GM23248 (cell line): ENCODE measurements around the gene NFIC. TPM values are rescaled to one million over a fixed set of nuclear protein-coding genes. Genes with fewer than 3 reads are reported as not detected.
"Not testable (repeated sequence)": the region's sequence is repeated elsewhere in the genome, so short reads cannot be mapped to it uniquely, and the experiment has no call there.

Source experiments
- DNase-seq: peaks from one replicate; pipeline ENCODE4 v3.0.0-alpha.2; 2015
- H2AFZ ChIP-seq: fragments of 200-600 bp; sonication (generic); 2 replicates; pipeline ENCODE4 v1.6.1; 2016; ENCODE audit warnings: antibody characterized with exemption
- H3F3A ChIP-seq: fragments of 200-600 bp; sonication (generic); 2 replicates; pipeline ENCODE4 v1.6.1; 2016; ENCODE audit warnings: mild to moderate bottlenecking, antibody characterized with exemption, mixed run types; ENCODE audit not compliant: insufficient read depth
- H3K27ac ChIP-seq: fragments of 200-600 bp; sonication (generic); 2 replicates; pipeline ENCODE4 v1.5.1; 2016; ENCODE audit warnings: mild to moderate bottlenecking
- H3K27me3 ChIP-seq: fragments of 200-600 bp; sonication (generic); replicated peaks from 2 replicates; pipeline ENCODE4 v1.6.1; 2016; ENCODE audit warnings: mild to moderate bottlenecking; ENCODE audit not compliant: insufficient read depth
- H3K36me3 ChIP-seq: fragments of 200-600 bp; sonication (generic); 2 replicates; pipeline ENCODE4 v1.6.1; 2016; ENCODE audit warnings: low read depth, mild to moderate bottlenecking
- H3K4me1 ChIP-seq: fragments of 200-600 bp; sonication (generic); 2 replicates; pipeline ENCODE4 v1.6.1; 2016; ENCODE audit warnings: mild to moderate bottlenecking; ENCODE audit not compliant: insufficient read depth
- H3K4me2 ChIP-seq: fragments of 200-600 bp; sonication (generic); one replicate; pipeline ENCODE4 v1.6.1; 2016; ENCODE audit warnings: mild to moderate bottlenecking; ENCODE audit not compliant: unreplicated experiment
- H3K4me3 ChIP-seq: fragments of 200-600 bp; sonication (generic); 2 replicates; pipeline ENCODE4 v1.5.1; 2016; ENCODE audit warnings: mild to moderate bottlenecking
- H3K79me2 ChIP-seq: fragments of 200-600 bp; sonication (generic); 2 replicates; pipeline ENCODE4 v1.6.1; 2016; ENCODE audit warnings: mild to moderate bottlenecking; ENCODE audit not compliant: insufficient read depth
- H3K9ac ChIP-seq: fragments of 200-600 bp; sonication (generic); 2 replicates; pipeline ENCODE4 v1.6.1; 2016; ENCODE audit warnings: mild to moderate bottlenecking
- H3K9me2 ChIP-seq: fragments of 200-600 bp; sonication (generic); 2 replicates; pipeline ENCODE4 v1.6.1; 2016; ENCODE audit warnings: mixed run types, mild to moderate bottlenecking, moderate library complexity; ENCODE audit not compliant: insufficient read depth
- H3K9me3 ChIP-seq: fragments of 200-600 bp; sonication (generic); one replicate; pipeline ENCODE4 v1.6.1; 2017; ENCODE audit warnings: low read depth
- H4K20me1 ChIP-seq: fragments of 200-600 bp; sonication (generic); 2 replicates; pipeline ENCODE4 v1.6.0; 2016; ENCODE audit not compliant: insufficient read depth
- EZH2 ChIP-seq: fragments of 200-600 bp; sonication (generic); IDR thresholded peaks from 2 replicates; pipeline ENCODE4 v1.6.1; 2018; ENCODE audit warnings: antibody characterized with exemption, mild to moderate bottlenecking; ENCODE audit not compliant: insufficient read depth, poor library complexity, severe bottlenecking
- EZH2phosphoT487 ChIP-seq: fragments of 200-600 bp; sonication (generic); IDR thresholded peaks from 2 replicates; pipeline ENCODE4 v1.6.1; 2018; ENCODE audit warnings: antibody characterized with exemption, moderate library complexity, mild to moderate bottlenecking, low read depth; ENCODE audit not compliant: insufficient read depth
- WGBS, 2 experiments: methylation state at CpG; one replicate each; pipeline ENCODE4 v1.1.6; 2015 to 2017; ENCODE audit warnings: low lambda C conversion rate in 2 of 2, low coverage in 1 of 2; ENCODE audit errors: missing lambda C conversion rate in 2 of 2; 5-methylcytosine and 5-hydroxymethylcytosine counted together
- in situ Hi-C: fragments of 300-500 bp; cut with MboI; formaldehyde crosslinking; loops from 2 replicates; pipeline ENCODE4 v1.15.0; 2020
- polyA plus RNA-seq: library from polyadenylated mRNA; unstranded; fragments of >200 nt; fragmentation: Nextera tagmentation; extraction: Ambion mirVana; gene quantifications from 2 replicates; pipeline ENCODE4 v1.2.1, GENCODE V29; 2016
- total RNA-seq: library from RNA; depleted of rRNA; stranded (reverse); fragments of >200 nt; shearing (Covaris generic); gene quantifications from 2 replicates; pipeline ENCODE4 v1.2.3, GENCODE V29; 2014

NFIC gene
- total and polyA plus RNA-seq, 2 experiments from 2014 or later, result 50.4 to 108 TPM

DNA sequence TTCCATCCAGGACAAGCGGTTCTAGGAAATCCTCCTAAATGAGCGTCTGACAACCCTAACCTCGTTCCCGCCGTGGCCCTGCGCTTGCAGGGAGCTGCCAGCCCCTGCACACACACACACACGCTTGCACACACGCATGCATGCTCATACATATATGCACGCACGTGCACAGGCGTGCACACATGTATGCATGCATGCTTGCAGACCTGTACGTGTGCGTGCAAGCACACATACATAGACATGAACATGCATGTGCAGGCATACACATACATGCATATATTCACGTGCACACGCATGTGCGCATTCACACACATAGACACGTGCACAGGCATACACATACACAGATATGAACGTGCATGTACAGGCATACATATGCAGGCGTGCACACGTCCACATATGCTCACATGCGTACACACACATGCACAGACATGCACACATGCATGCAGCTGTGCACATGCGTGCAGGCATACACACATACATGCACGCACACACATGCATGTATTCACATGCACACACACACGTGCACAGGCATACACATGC lies 78.4 kb downstream of the NFIC start:
- no peaks in the 10 kb centered on the region for H3K9me2 ChIP-seq
- H3K27ac ChIP-seq, result no peak overlapping the region
- in situ Hi-C loops, result no loop called here
- peaks cover 93% of the 10 kb centered on the region for H3K79me2 ChIP-seq
- no peaks in the 10 kb centered on the region for H4K20me1 ChIP-seq
- no peak overlapping the region for H3K4me3 ChIP-seq
- TF ChIP-seq EZH2phosphoT487 (no peak), EZH2 (no peak)
- no peak for DNase-seq
- no peak overlapping the region for H3K4me2 ChIP-seq
- WGBS, 2 experiments, result 79 to 82% methylated on average over 24 of the region's 24 CpGs
- H3F3A ChIP-seq, result peaks cover 1% of the 10 kb centered on the region; the same call in 1 of the 2 replicates
- H2AFZ ChIP-seq, result no peak overlapping the region
- H3K36me3 ChIP-seq, result peaks cover 22% of the 10 kb centered on the region; the same call in 1 of the 2 replicates
- H3K4me1 ChIP-seq, result no peaks in the 10 kb centered on the region
- no peak overlapping the region for H3K9ac ChIP-seq
- H3K9me3 ChIP-seq, result no peaks in the 10 kb centered on the region
- no peaks in the 10 kb centered on the region for H3K27me3 ChIP-seq

DNA sequence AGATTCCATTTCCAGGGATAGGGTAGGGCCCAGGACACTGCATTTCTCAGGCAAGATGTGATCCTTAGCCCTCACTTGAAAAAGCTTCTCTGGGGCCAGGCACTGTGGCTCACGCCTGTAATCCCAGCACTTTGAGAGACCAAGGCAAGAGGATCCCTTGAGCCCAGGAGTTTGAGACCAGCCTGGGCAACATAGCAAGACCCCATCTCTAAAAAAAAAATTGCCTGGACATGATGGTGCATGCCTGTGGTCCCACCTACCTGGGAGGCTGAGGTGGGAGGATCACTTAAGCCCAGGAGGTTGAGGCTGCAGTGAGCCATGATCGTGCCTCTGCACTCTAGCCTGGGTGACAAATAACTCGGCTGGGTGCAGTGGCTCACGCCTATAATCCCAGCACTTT lies 80.3 kb downstream of the NFIC start:
- WGBS, 2 experiments, result 88 to 96% methylated on average over 4 of the region's 4 CpGs
- DNase-seq, in situ Hi-C loops, H3K27me3 ChIP-seq, H3K4me2 ChIP-seq, H3K9ac ChIP-seq, H3K4me3 ChIP-seq, H3K27ac ChIP-seq, H2AFZ ChIP-seq, H3K4me1 ChIP-seq, H3K9me3 ChIP-seq, H3K9me2 ChIP-seq, H4K20me1 ChIP-seq: not testable (repeated sequence)
- Histone ChIP-seq H3K79me2 (peaks cover 75% of the 10 kb centered on the region), H3K36me3 (peaks cover 22% of the 10 kb centered on the region; the same call in 1 of the 2 replicates), H3F3A (peaks cover 15% of the 10 kb centered on the region)

DNA sequence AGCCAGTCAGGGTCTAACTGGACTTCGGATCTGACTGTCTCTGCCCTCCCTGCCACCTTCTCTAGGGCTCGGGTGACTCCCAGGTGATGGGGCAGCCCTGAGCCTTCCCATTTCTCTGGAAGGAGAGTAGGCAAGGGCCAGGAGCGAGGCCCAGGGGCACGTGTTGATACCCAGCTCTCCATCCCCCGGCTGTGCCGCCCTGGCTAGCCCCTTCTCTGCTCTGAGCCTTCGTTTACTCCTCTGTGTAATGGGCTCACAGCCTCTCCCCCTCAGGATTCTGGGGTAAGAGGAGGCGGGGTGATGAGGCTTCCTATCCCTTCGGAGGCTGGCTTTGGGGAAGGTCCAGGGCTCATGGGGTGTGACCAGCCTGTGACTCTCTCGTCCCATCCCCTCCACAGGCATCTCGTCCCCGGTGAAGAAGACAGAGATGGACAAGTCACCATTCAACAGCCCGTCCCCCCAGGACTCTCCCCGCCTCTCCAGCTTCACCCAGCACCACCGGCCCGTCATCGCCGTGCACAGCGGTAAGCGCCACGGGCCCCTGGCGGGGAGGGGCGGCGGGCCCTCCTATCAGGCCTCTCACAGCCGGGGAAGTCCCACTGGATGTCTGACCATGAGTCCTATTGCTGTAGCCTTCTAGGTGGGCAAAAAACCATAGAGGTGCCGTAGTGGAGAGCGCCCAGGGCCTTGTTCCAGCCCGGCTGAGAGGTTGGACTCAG lies 82.4 kb downstream of the NFIC start:
- WGBS, 2 experiments, result 96% methylated on average over 14 to 24 of the region's 28 CpGs
- peaks cover 75% of the 10 kb centered on the region for H3K79me2 ChIP-seq
- H3F3A ChIP-seq, result peaks cover 32% of the 10 kb centered on the region
- in situ Hi-C loops, result no loop called here
- no peak overlapping the region for H3K9ac ChIP-seq
- DNase-seq, result no peak
- TF ChIP-seq EZH2phosphoT487, result no peak
- no peak for TF ChIP-seq EZH2
- H3K4me2 ChIP-seq, result no peak overlapping the region
- no peaks in the 10 kb centered on the region for H3K27me3 ChIP-seq
- no peak overlapping the region for H3K27ac ChIP-seq
- peaks cover 36% of the 10 kb centered on the region for H3K36me3 ChIP-seq
- H3K9me2 ChIP-seq, result no peaks in the 10 kb centered on the region
- 0 out of 2 replicates have a peak, but pooled peaks cover 4% of the 10 kb centered on the region for H4K20me1 ChIP-seq
- no peak overlapping the region for H3K4me3 ChIP-seq
- H2AFZ ChIP-seq, result no peak overlapping the region
- H3K9me3 ChIP-seq, result no peaks in the 10 kb centered on the region
- H3K4me1 ChIP-seq, result peaks cover 15% of the 10 kb centered on the region

DNA sequence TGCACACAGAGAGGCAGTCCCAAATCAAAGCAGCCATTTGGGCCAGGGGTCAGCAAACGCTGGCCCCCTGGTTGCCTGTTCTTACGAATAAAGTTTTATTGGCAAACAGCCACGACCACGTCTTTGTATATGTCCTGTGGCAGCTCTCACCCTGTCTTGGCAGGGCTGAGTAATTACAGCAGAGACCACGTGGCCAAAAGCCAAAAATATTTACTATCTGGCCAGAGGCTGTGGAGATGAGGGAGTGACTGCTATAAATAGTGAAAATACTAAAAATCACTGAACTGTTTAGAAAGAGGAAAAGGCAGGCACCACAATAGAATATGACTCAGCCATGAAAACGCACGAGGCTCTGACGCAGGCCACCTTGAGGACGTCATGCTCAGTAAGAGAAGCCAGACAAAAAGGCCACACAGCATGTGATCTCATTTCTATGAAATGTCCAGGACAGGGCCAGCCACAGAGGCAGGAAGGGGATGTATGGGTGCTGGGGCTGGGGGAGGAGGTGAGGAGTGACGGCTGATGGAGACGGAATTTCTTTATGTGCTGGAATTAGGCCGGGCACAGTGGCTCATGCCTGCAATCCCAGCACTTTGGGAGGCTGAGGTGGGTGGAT lies 84.5 kb downstream of the NFIC start:
- Histone ChIP-seq H3F3A (peaks cover 32% of the 10 kb centered on the region), H3K4me2 (peak overlapping the region; percentile 57), H3K79me2 (peaks cover 76% of the 10 kb centered on the region), H3K9ac (peak overlapping the region; percentile 75), H3K27me3 (no peaks in the 10 kb centered on the region), H2AFZ (no peak overlapping the region), H3K9me2 (no peaks in the 10 kb centered on the region), H4K20me1 (0 out of 2 replicates have a peak, but pooled peaks cover 4% of the 10 kb centered on the region), H3K27ac (peak overlapping the region; percentile 97), H3K4me3 (no peak overlapping the region), H3K9me3 (no peaks in the 10 kb centered on the region), H3K36me3 (peaks cover 44% of the 10 kb centered on the region), H3K4me1 (peaks cover 15% of the 10 kb centered on the region)
- in situ Hi-C loops, result no loop called here
- 4 to 6% methylated on average over 12 of the region's 12 CpGs for WGBS, 2 experiments
- no peak for TF ChIP-seq EZH2phosphoT487
- no peak for TF ChIP-seq EZH2
- DNase-seq, result peak; percentile 99
